ENCODE results near the gene SLC41A3.

SLC41A3 gene

GRCh38 chr3:126083913-126084767 lies at the start of gene SLC41A3:
TSS of gene SLC41A3 (minus strand) at chr3:126084124. CDS start at chr3:126068219, 15,905 bp downstream.
- intact Hi-C loops (cut with DNase I), result loop anchor here (10.0 kb wide), 1 partner anchor 109 kb away; no protein-coding TSS in a partner anchor
- peak; percentile 67 to 98 (median 86) for DNase-seq

GRCh38 chr3:126133606-126134005 lies 49.7 kb upstream of the SLC41A3 start:
- DNase-seq, result peak in 4 of 10 donors; percentile 2 to 74 (median 32)
- intact Hi-C loops (cut with DNase I), result loop anchor here (2.0 kb wide), 1 partner anchor 255 kb away; no protein-coding TSS in a partner anchor

DNA sequence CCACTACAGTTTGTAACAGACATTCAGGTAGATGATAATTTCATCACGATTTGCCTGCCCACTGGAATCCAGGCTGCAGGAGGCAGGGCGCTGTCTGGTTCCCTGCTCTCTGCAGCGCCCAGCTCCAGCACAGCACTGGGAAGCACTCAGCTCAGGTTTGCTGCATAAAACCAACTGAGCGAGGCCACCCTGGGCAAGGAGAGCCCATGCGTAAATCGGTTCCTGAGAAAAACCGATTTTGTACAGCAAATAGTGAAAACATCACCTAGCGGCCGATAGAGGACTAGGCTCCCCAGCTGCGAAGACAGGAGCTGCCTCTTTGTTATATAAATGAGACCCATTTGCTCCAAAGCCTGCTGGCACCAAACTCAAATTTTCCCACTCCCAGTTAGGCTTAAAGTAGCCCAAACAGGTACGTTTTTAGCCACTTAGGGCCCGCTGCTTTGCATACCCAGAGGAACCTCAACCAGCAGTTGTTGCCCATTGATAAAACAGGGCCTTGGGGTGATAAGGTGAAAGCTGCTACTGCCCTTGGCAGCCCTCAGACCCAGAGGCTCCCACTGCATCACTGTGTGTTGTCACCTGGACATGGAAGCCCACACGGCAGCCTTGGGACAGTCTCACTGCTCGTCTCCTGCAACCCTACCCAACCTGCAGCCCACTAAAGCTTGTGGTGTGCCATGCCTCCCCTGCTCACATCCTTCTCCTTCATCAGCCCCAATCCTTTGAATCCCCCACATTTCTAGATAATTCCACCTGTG lies 49.0 kb upstream of the SLC41A3 start:
- intact Hi-C loops (cut with DNase I), result loop anchor here (2.0 kb wide), 1 partner anchor 256 kb away; no protein-coding TSS in a partner anchor
- peak in 7 of 10 donors; percentile 3 to 62 (median 12) for DNase-seq

GRCh38 chr3:126131881-126132750 lies 48.2 kb upstream of the SLC41A3 start:
- peak in 7 of 10 donors; percentile 3 to 79 (median 11) for DNase-seq
- intact Hi-C loops (cut with DNase I), result loop anchor here (2.0 kb wide), 1 partner anchor 257 kb away; no protein-coding TSS in a partner anchor

DNA sequence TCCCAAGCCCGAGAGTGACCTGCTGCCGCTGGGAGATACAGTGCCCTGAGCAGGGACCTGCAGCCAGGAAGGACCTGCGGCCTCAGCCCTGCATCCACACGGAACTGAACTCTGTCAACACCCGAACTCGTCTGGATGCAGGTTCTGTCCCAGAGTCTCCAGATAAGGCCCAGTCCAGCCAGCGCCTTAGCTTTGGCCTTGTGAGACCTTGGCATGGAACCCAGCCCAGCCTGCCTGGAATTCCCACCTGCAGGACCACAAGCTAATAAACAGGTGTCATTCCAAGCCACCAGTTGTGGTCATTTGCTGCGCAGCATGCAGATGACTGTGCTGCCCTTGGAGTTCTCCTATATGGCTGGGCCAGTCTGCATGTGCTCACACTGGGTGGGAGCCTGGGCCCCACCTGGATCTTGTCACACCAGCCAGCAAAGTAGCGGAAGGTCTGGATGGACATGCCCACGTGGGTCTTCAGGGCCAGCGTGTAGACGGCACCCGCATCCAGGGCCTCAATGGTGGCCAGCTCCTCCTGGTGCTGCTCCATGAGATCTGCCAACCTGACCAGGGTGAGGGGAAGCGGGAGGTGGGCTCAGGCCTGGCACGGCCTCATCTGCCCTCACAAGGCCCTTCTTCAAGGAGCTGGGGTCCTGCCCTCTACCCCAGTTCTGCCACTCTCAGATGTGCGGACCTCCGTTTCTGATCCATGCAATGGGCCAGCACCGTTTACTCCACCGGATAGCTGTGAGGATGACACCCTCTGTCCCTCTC lies 47.2 kb upstream of the SLC41A3 start:
- peak in 7 of 10 donors; percentile 5 to 67 (median 18) for DNase-seq
- intact Hi-C loops (cut with DNase I), result no loop called here

- intact Hi-C loops (cut with DNase I), result no loop called here
- peak in 7 of 10 donors; percentile 3 to 70 (median 17) for DNase-seq
Observed at GRCh38 chr3:126130081-126130855, 46.3 kb upstream of the SLC41A3 start.

GRCh38 chr3:126129398-126129891 lies 45.5 kb upstream of the SLC41A3 start:
- peak in 7 of 10 donors; percentile 5 to 76 (median 11) for DNase-seq
- intact Hi-C loops (cut with DNase I), result no loop called here

DNA sequence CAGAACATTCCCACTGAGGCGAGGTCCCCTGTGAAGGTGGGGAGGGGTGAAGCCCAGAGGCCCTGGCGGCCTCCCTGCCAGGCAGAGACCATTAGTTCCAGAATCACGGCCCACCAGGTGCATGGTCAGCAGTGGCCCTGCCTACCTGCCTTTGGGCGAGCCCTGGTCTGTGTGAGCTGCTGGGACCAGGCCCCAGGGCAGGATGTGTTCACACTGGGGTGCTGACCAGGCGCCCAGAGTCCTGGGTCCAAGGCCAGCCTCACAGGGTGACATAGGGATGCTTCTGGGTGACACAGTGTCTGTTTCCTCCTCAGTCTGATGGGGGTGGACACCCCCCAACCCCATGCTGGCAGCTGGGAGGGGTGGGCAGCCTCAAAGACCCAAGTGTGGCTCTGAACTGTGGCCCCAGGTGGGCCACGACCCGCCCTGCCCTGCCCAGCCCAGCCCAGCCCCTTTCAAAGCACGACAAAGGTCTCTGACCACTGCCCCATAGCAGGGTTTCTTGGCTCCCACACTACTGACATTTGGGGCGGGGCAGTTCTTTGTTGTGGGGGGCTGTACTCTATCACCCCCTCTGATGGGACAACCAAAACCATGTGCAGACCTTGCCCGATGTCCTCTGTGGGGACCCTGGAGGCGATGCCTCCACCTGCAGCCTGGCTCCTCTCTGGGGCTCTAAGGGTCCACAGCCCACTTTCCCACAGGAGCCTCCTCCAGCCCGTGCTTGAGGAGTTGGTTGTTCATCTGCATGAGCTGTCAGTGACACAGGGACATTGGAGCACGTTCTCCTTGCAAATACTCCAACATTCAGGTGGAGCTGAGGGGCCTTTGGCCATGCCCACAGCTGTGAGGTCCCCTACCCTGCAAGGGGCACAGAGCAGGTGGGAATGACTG lies 44.8 kb upstream of the SLC41A3 start:
- DNase-seq, result peak in 7 of 10 donors; percentile 3 to 78 (median 15)

DNA sequence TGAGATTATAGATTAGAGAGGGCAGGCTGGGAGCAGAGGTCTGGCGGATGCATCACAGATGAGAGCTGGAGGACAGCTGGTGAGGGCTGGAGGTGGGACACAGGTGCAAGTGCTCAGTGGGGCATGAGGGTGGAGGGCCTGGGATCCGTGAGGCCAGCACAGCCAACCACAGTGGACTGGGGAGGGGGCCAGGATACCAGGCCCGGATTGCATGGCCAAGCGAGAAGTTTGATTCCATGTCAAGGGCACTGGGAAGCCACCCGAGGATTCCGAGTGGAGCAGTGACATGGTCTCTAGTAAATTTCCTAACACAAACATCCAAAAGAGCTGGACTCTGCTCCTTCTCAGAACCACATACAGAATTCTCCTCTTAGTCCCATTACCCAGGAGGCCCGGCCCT lies 44.0 kb upstream of the SLC41A3 start:
- intact Hi-C loops (cut with DNase I), result no loop called here
- peak in 7 of 10 donors; percentile 1 to 73 (median 15) for DNase-seq

More for the DNA sequence above, 44.8 kb upstream of the SLC41A3 start:
- intact Hi-C loops (cut with DNase I), result no loop called here

DNA sequence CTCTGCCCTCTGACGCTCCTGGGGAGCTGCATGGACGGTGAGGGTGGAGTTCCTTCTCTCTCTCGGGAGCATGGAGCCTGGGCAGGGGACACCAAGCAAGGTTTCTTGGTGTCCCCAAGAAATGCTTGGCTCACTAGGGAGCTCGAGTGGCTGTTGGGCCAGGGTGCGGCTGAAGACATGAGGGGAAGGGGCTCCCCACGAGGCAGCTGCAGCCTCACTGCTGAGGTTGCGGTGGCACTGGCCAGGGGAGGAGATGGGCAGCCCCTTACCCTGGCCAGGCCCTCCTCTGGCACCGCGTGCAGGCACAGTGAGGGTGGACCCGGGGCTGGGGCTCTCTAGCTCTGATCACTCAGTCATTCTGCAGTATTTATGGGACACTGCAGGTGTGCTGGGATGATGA lies 43.5 kb upstream of the SLC41A3 start:
- intact Hi-C loops (cut with DNase I), result no loop called here
- DNase-seq, result peak in 7 of 10 donors; percentile 2 to 77 (median 13)

- DNase-seq, result peak in 7 of 10 donors; percentile 3 to 80 (median 19)
- intact Hi-C loops (cut with DNase I), result no loop called here
Observed at GRCh38 chr3:126126811-126127431, 43.0 kb upstream of the SLC41A3 start.

- intact Hi-C loops (cut with DNase I), result no loop called here
- peak in 7 of 10 donors; percentile 1 to 72 (median 10) for DNase-seq
Observed at GRCh38 chr3:126126286-126126685, 42.4 kb upstream of the SLC41A3 start.

GRCh38 chr3:126125781-126126251 lies 41.9 kb upstream of the SLC41A3 start:
- DNase-seq, result peak in 3 of 10 donors; percentile 12 to 49 (median 27)
- intact Hi-C loops (cut with DNase I), result no loop called here

DNA sequence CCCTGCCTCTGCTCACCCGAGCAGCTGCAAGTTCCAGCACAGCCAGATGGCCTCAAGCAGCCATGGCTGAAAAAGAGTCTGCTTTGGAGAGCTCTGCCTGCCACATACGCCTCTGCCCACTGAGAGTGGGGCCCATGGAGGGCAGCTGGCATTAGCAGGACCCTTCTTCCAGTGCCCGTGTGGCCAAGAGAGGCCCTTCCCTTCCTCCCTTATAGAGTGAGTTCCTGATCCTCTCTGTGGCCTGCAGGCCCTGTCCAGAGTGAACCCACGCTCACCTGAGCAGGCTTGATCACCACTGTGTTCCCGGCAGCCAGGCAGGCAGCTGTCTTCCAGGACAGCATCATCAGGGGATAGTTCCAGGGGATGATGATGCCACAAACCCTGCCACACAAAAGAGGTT lies 41.4 kb upstream of the SLC41A3 start:
- peak in 6 of 10 donors; percentile 1 to 59 (median 28) for DNase-seq
- intact Hi-C loops (cut with DNase I), result no loop called here

DNA sequence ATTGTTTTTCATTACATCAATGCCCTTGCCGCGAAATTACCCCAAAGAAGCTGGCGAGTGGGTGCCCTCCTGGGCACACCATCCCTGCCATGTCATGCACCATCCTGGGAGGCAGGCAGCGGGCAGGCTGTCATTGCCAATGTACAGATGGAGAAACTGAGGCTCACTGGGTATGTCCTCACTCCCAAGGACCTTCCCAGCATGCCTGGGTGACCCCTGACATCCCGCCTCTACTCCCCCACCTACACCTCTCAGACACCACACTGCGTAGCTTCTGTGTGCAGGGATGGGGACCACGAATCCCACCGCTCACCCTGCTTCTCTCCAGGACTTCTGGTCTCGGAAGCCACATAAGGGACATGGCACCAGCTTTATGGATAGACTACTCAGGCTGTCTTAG lies 41.0 kb upstream of the SLC41A3 start:
- intact Hi-C loops (cut with DNase I), result no loop called here

GRCh38 chr3:126124148-126124868 lies 40.4 kb upstream of the SLC41A3 start:
- intact Hi-C loops (cut with DNase I), result no loop called here
- peak in 7 of 10 donors; percentile 2 to 59 (median 25) for DNase-seq

More for the DNA sequence above, 41.0 kb upstream of the SLC41A3 start:
- DNase-seq, result peak in 5 of 10 donors; percentile 2 to 63 (median 9)

Measured in posterior cingulate gyrus (tissue), 11 donors.